Esophagus squamous epithelium (tissue), 4 donors: ENCODE results near the gene SGTA.

Experiments used
- POLR2A ChIP-seq, 4 donors: fragments of 450-650 bp; IDR thresholded peaks; one replicate each; pipeline ENCODE4 v1.6.1; 2017; ENCODE audit warnings: antibody characterized with exemption in 4 of 4, mild to moderate bottlenecking in 4 of 4, moderate library complexity in 3 of 4
- TF ChIP-seq, protein P1 (sequence below), 6 experiments: fragments of 450-650 bp in 4 of 6; fragments of 200-600 bp in 2 of 6; sonication (generic) in 2 of 6; IDR thresholded peaks; one replicate each; pipeline ENCODE4 v1.5.1; 2016 to 2019; ENCODE audit warnings: antibody characterized with exemption in 6 of 6, mild to moderate bottlenecking in 4 of 6, moderate library complexity in 4 of 6

DNA sequence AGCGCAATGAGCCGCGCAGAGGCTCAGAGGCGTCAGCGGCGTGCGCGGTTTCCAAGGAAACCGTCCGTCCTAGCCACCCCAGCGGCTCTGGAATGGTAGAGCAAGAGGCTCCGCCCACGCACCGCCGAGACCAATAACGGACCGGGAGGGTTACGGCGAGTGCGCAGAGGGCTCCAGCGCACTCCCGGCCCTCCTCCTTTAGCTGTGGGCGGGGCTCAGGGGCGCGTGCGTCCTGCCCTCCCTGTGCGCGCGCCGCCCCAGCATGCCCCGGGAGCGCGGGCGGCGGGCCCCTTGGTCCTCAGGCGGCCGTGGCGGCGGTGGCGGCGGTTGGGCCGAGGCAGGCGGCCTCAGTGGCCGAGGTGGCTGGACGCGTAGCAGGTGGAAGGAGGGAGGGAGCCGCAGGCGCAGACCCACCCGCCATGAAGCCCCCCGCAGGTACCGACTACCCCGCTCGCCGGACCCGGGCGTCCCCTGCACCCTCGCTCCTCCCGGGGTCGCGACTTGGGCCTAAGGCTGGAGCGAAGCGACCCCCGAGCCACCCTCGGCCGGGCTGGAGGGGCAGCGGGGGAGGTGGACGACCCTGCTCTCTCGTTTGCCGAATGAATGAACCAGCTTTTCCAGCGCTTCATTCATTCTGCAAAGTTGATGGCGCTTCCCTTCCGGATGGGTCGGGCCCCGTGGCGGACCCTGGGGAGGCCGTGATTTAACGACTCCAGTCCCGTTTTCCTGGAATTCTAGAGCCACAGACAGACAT, 2.3 kb upstream of the SGTA start, which contains the start of gene THOP1:
- peak in 3 of 4 donors; percentile 65 to 70 (median 70) for TF ChIP-seq POLR2A (IDR thresholded peaks at IDR 0.05)
- TF ChIP-seq, protein P1, sequence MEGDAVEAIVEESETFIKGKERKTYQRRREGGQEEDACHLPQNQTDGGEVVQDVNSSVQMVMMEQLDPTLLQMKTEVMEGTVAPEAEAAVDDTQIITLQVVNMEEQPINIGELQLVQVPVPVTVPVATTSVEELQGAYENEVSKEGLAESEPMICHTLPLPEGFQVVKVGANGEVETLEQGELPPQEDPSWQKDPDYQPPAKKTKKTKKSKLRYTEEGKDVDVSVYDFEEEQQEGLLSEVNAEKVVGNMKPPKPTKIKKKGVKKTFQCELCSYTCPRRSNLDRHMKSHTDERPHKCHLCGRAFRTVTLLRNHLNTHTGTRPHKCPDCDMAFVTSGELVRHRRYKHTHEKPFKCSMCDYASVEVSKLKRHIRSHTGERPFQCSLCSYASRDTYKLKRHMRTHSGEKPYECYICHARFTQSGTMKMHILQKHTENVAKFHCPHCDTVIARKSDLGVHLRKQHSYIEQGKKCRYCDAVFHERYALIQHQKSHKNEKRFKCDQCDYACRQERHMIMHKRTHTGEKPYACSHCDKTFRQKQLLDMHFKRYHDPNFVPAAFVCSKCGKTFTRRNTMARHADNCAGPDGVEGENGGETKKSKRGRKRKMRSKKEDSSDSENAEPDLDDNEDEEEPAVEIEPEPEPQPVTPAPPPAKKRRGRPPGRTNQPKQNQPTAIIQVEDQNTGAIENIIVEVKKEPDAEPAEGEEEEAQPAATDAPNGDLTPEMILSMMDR (IDR thresholded peaks at IDR 0.05): peak in 2 of 6 experiments; percentile 4 to 46
